Liver (tissue), 9 donors: Measurements from ENCODE around the gene BHLHA15. TPM values are rescaled to one million over a fixed set of nuclear protein-coding genes. Genes with fewer than 3 reads are reported as not detected.
A peak's percentile ranks its signal among the peaks of the same experiment; 100 is the strongest.

ENCODE experiments used
- DNase-seq: peaks from one replicate; pipeline ENCODE4 v3.0.0-alpha.2; 2017; ENCODE audit warnings: low spot score
- H3K27ac ChIP-seq, 2 donors: one replicate each; pipeline ENCODE4 v1.7.0; 2013; ENCODE audit warnings: inconsistent platforms in 2 of 2, low read length in 2 of 2, control low read depth in 1 of 2, low read depth in 1 of 2, mild to moderate bottlenecking in 1 of 2
- H3K27me3 ChIP-seq, 4 donors: one replicate each; pipeline versions ENCODE4 v1.6.1 to v1.7.0; 2013; ENCODE audit warnings: low read length in 3 of 4, inconsistent platforms in 1 of 4, mild to moderate bottlenecking in 1 of 4, moderate library complexity in 1 of 4; ENCODE audit not compliant: control insufficient read depth in 4 of 4, insufficient read depth in 4 of 4
- H3K36me3 ChIP-seq, 4 donors: one replicate each; pipeline versions ENCODE4 v1.6.1 to v1.7.0; 2013; ENCODE audit warnings: low read length in 3 of 4, mild to moderate bottlenecking in 3 of 4, low read depth in 1 of 4, moderate library complexity in 1 of 4; ENCODE audit not compliant: control insufficient read depth in 4 of 4, insufficient read depth in 3 of 4
- H3K4me1 ChIP-seq, 4 donors: one replicate each; pipeline versions ENCODE4 v1.6.1 to v1.7.0; 2013; ENCODE audit warnings: low read length in 3 of 4, mild to moderate bottlenecking in 3 of 4, moderate library complexity in 1 of 4; ENCODE audit not compliant: control insufficient read depth in 4 of 4, insufficient read depth in 4 of 4
- H3K4me3 ChIP-seq, 3 donors: one replicate each; pipeline versions ENCODE4 v1.6.1 to v1.7.0; 2013; ENCODE audit warnings: low read length in 3 of 3, control low read depth in 1 of 3, low read depth in 1 of 3, mild to moderate bottlenecking in 1 of 3
- H3K9ac ChIP-seq, 2 donors: one replicate each; pipeline ENCODE4 v1.7.0; 2013; ENCODE audit warnings: low read length in 2 of 2, mild to moderate bottlenecking in 2 of 2, moderate library complexity in 2 of 2, control low read depth in 1 of 2, low read depth in 1 of 2
- H3K9me3 ChIP-seq, 4 donors: one replicate each; pipeline versions ENCODE4 v1.6.1 to v1.7.0; 2013; ENCODE audit warnings: low read length in 3 of 4; ENCODE audit not compliant: control insufficient read depth in 4 of 4
- ATF3 ChIP-seq: IDR thresholded peaks from 2 replicates; pipeline ENCODE4 v1.6.1; 2016; ENCODE audit warnings: antibody characterized with exemption
- CTCF ChIP-seq: fragments of 150-350 bp; IDR thresholded peaks from 2 replicates; pipeline ENCODE4 v1.5.1; 2017; ENCODE audit warnings: improper control_type of control experiment, low read depth, low read length; ENCODE audit not compliant: missing input control
- EGR1 ChIP-seq, 2 donors: IDR thresholded peaks; 2 replicates each; pipeline ENCODE4 v1.6.1; 2016 to 2018; ENCODE audit warnings: antibody characterized with exemption in 2 of 2, low read depth in 2 of 2
- FOXA1 ChIP-seq: IDR thresholded peaks from 2 replicates; pipeline ENCODE4 v1.6.1; 2016; ENCODE audit warnings: antibody characterized with exemption
- FOXA2 ChIP-seq: IDR thresholded peaks from 2 replicates; pipeline ENCODE4 v1.6.1; 2016; ENCODE audit warnings: antibody characterized with exemption
- GABPA ChIP-seq, 2 donors: IDR thresholded peaks in 1 of 2; conservative IDR thresholded peaks in 1 of 2; 2 replicates each; pipeline ENCODE4 v1.6.1; 2016; ENCODE audit warnings: antibody characterized with exemption in 2 of 2, mild to moderate bottlenecking in 1 of 2, moderate library complexity in 1 of 2
- HNF4A ChIP-seq, 2 donors: conservative IDR thresholded peaks; 2 replicates each; pipeline ENCODE4 v1.6.1; 2016; ENCODE audit warnings: antibody characterized with exemption in 2 of 2, mild to moderate bottlenecking in 2 of 2
- HNF4G ChIP-seq: IDR thresholded peaks from 2 replicates; pipeline ENCODE4 v1.6.1; 2016; ENCODE audit warnings: antibody characterized with exemption
- JUND ChIP-seq, 2 donors: IDR thresholded peaks; 2 replicates each; pipeline ENCODE4 v1.6.1; 2016; ENCODE audit warnings: antibody characterized with exemption in 2 of 2
- MAX ChIP-seq: IDR thresholded peaks from 2 replicates; pipeline ENCODE4 v1.6.1; 2016; ENCODE audit warnings: antibody characterized with exemption
- NR2F2 ChIP-seq: IDR thresholded peaks from 2 replicates; pipeline ENCODE4 v1.6.1; 2016; ENCODE audit warnings: antibody characterized with exemption
- RAD21 ChIP-seq, 2 donors: IDR thresholded peaks; 2 replicates each; pipeline ENCODE4 v1.6.1; 2016; ENCODE audit warnings: antibody characterized with exemption in 2 of 2, mild to moderate bottlenecking in 2 of 2
- REST ChIP-seq: IDR thresholded peaks from 2 replicates; pipeline ENCODE4 v1.6.1; 2016; ENCODE audit warnings: antibody characterized with exemption, mild to moderate bottlenecking
- RXRA ChIP-seq, 2 donors: IDR thresholded peaks; 2 replicates each; pipeline ENCODE4 v1.6.1; 2017 to 2018; ENCODE audit warnings: antibody characterized with exemption in 2 of 2, mild to moderate bottlenecking in 1 of 2
- SP1 ChIP-seq: IDR thresholded peaks from 2 replicates; pipeline ENCODE4 v1.6.1; 2018; ENCODE audit warnings: antibody characterized with exemption, mild to moderate bottlenecking
- TAF1 ChIP-seq: conservative IDR thresholded peaks from 2 replicates; pipeline ENCODE4 v1.6.1; 2016; ENCODE audit warnings: antibody characterized with exemption, mild to moderate bottlenecking
- YY1 ChIP-seq: IDR thresholded peaks from 2 replicates; pipeline ENCODE4 v1.6.1; 2016; ENCODE audit warnings: antibody characterized with exemption, mild to moderate bottlenecking
- ZBTB33 ChIP-seq: IDR thresholded peaks from 2 replicates; pipeline ENCODE4 v1.6.1; 2016; ENCODE audit warnings: antibody characterized with exemption
- WGBS: extraction: QIAGEN DNeasy Blood & Tissue Kit; methylation state at CpG from one replicate; pipeline ENCODE4 v1.1.7; 2013; 5-methylcytosine and 5-hydroxymethylcytosine counted together
- polyA plus RNA-seq, 2 donors: library from polyadenylated mRNA; stranded (reverse) in 1 of 2; unstranded in 1 of 2; fragments of 200-250 nt in 1 of 2; fragments of >200 nt in 1 of 2; fragmentation: Nextera tagmentation in 1 of 2; extraction: Ambion mirVana in 1 of 2; gene quantifications; one replicate each; pipeline versions ENCODE4 v1.2.1 to v1.2.3, GENCODE V29; 2013 to 2015
- total RNA-seq, 2 donors: library from RNA; depleted of rRNA; stranded (reverse); fragments of >200 nt; gene quantifications; one replicate each; pipeline ENCODE4 v1.2.3, GENCODE V29; 2014
- donor health status: healthy.
- donor health status: healthy.
- donor health status: healthy.
- donor health status: healthy.
- donor health status: healthy.

BHLHA15 gene
- total and polyA plus RNA-seq, 4 donors = 1.0 to 28.9 (median 7.6) TPM

- Histone ChIP-seq H3K27ac (no peak overlapping the region), H3K4me1 (peaks cover 0 to 21% (median 17%) of the 10 kb centered on the region in 4 donors), H3K27me3 (no peaks in the 10 kb centered on the region), H3K4me3 (no peak overlapping the region), H3K36me3 (peaks cover 0 to 4% (median 1%) of the 10 kb centered on the region in 4 donors), H3K9me3 (no peaks in the 10 kb centered on the region), H3K9ac (no peak overlapping the region)
- no peak for DNase-seq
- 94% methylated on average over 3 of the region's 3 CpGs for WGBS
- TF ChIP-seq NR2F2 (no peak), FOXA1 (no peak), GABPA (IDR thresholded peaks at IDR 0.05 in 1 of 2, conservative IDR thresholded peaks at IDR 0.05 in 1 of 2) (no peak), EGR1 (IDR thresholded peaks at IDR 0.05; ENCODE audit: low read depth in 2 of 2) (no peak), TAF1 (no peak), ZBTB33 (no peak), HNF4A (conservative IDR thresholded peaks at IDR 0.05) (no peak), CTCF (no peak), FOXA2 (no peak), SP1 (no peak), YY1 (no peak), RXRA (IDR thresholded peaks at IDR 0.05) (no peak), ATF3 (no peak), MAX (no peak), JUND (IDR thresholded peaks at IDR 0.05) (no peak), RAD21 (IDR thresholded peaks at IDR 0.05) (no peak)
These were observed 48.5 kb upstream of the BHLHA15 start for GRCh38 chr7:98162758-98163157.

GRCh38 chr7:98163269-98163668 is 48.0 kb upstream of the BHLHA15 start:
- Histone ChIP-seq H3K4me3 (no peak overlapping the region), H3K27me3 (no peaks in the 10 kb centered on the region), H3K36me3 (peaks cover 0 to 4% (median 1%) of the 10 kb centered on the region in 4 donors), H3K9me3 (no peaks in the 10 kb centered on the region), H3K9ac (no peak overlapping the region), H3K4me1 (peaks cover 0 to 21% (median 17%) of the 10 kb centered on the region in 4 donors), H3K27ac (peak overlapping the region in 1 of 2 donors; percentile 53)
- DNase-seq = no peak
- 69% methylated on average over 7 of the region's 7 CpGs for WGBS
- TF ChIP-seq HNF4G (no peak), TAF1 (no peak), HNF4A (conservative IDR thresholded peaks at IDR 0.05) (no peak), EGR1 (IDR thresholded peaks at IDR 0.05; ENCODE audit: low read depth in 2 of 2) (no peak), FOXA2 (no peak), ATF3 (no peak), REST (no peak), NR2F2 (no peak), RXRA (IDR thresholded peaks at IDR 0.05) (no peak), JUND (IDR thresholded peaks at IDR 0.05) (no peak), RAD21 (IDR thresholded peaks at IDR 0.05) (no peak)
